T-helper 1 cell treated with Interleukin-12 subunit alpha and Interleukin-12 subunit beta and Interleukin-4 antibody, amounts not matched to agents 30 μg/mL and 1 μg/mL, for 36 hours (primary cell): ENCODE data around the gene CRAT.

ENCODE experiments used
- H3K27ac Mint-ChIP-seq: one replicate; pipeline ENCODE4 v1.8.0; 2021; ENCODE audit warnings: mild to moderate bottlenecking, mixed read lengths
- H3K27me3 Mint-ChIP-seq: one replicate; pipeline ENCODE4 v1.8.0; 2021; ENCODE audit warnings: low read depth, mixed read lengths
- H3K36me3 Mint-ChIP-seq: one replicate; pipeline ENCODE4 v1.8.0; 2021; ENCODE audit warnings: low read depth, mixed read lengths
- H3K4me1 Mint-ChIP-seq: one replicate; pipeline ENCODE4 v1.8.0; 2021; ENCODE audit warnings: low read depth, mixed read lengths
- H3K4me3 Mint-ChIP-seq: one replicate; pipeline ENCODE4 v1.8.0; 2021; ENCODE audit warnings: mild to moderate bottlenecking, moderate library complexity, mixed read lengths
- H3K9me3 Mint-ChIP-seq: one replicate; pipeline ENCODE4 v1.8.0; 2021; ENCODE audit warnings: mixed read lengths

Gene CRAT

GRCh38 chr9:129095170-129095667 lies 15.4 kb downstream of the CRAT start:
- H3K4me1 Mint-ChIP-seq: no peaks in the 10 kb centered on the region
- H3K4me3 Mint-ChIP-seq: no peak overlapping the region
- H3K27ac Mint-ChIP-seq: no peak overlapping the region
- H3K36me3 Mint-ChIP-seq: no peaks in the 10 kb centered on the region
- H3K27me3 Mint-ChIP-seq: no peaks in the 10 kb centered on the region
- no peaks in the 10 kb centered on the region for H3K9me3 Mint-ChIP-seq

GRCh38 chr9:129094387-129095169 lies 16.0 kb downstream of the CRAT start:
- no peak overlapping the region for H3K4me3 Mint-ChIP-seq
- H3K27ac Mint-ChIP-seq: no peak overlapping the region
- no peaks in the 10 kb centered on the region for H3K9me3 Mint-ChIP-seq
- no peaks in the 10 kb centered on the region for H3K36me3 Mint-ChIP-seq
- no peaks in the 10 kb centered on the region for H3K27me3 Mint-ChIP-seq
- H3K4me1 Mint-ChIP-seq: no peaks in the 10 kb centered on the region

GRCh38 chr9:129093602-129094386 lies 16.8 kb downstream of the CRAT start:
- H3K27me3 Mint-ChIP-seq: no peaks in the 10 kb centered on the region
- no peaks in the 10 kb centered on the region for H3K36me3 Mint-ChIP-seq
- H3K27ac Mint-ChIP-seq: no peak overlapping the region
- H3K4me3 Mint-ChIP-seq: no peak overlapping the region
- no peaks in the 10 kb centered on the region for H3K4me1 Mint-ChIP-seq
- no peaks in the 10 kb centered on the region for H3K9me3 Mint-ChIP-seq

- peaks cover 1% of the 10 kb centered on the region for H3K36me3 Mint-ChIP-seq
- no peaks in the 10 kb centered on the region for H3K27me3 Mint-ChIP-seq
- no peak overlapping the region for H3K4me3 Mint-ChIP-seq
- no peaks in the 10 kb centered on the region for H3K4me1 Mint-ChIP-seq
- H3K27ac Mint-ChIP-seq: no peak overlapping the region
- no peaks in the 10 kb centered on the region for H3K9me3 Mint-ChIP-seq
These were observed 21.3 kb downstream of the CRAT start for GRCh38 chr9:129089246-129089645.

GRCh38 chr9:129084087-129084486 lies 26.5 kb downstream of the CRAT start:
- H3K4me1 Mint-ChIP-seq: peaks cover 25% of the 10 kb centered on the region
- H3K27me3 Mint-ChIP-seq: no peaks in the 10 kb centered on the region
- no peak overlapping the region for H3K27ac Mint-ChIP-seq
- peaks cover 4% of the 10 kb centered on the region for H3K36me3 Mint-ChIP-seq
- H3K9me3 Mint-ChIP-seq: no peaks in the 10 kb centered on the region
- no peak overlapping the region for H3K4me3 Mint-ChIP-seq

GRCh38 chr9:129081388-129081904 lies 29.1 kb downstream of the CRAT start:
- H3K27me3 Mint-ChIP-seq: no peaks in the 10 kb centered on the region
- H3K36me3 Mint-ChIP-seq: peaks cover 4% of the 10 kb centered on the region
- H3K9me3 Mint-ChIP-seq: no peaks in the 10 kb centered on the region

GRCh38 chr9:129080601-129081387 lies 29.8 kb downstream of the CRAT start, which contains the start of gene DOLPP1:
Gene DOLPP1 (plus strand): TSS chr9:129081111. CDS start chr9:129081132, 21 bp downstream.
- Mint-ChIP-seq H3K36me3 (peaks cover 4% of the 10 kb centered on the region), H3K4me1 (peaks cover 27% of the 10 kb centered on the region), H3K4me3 (peak within 1 kb of the TSS; percentile 88), H3K9me3 (no peaks in the 10 kb centered on the region), H3K27ac (peak within 1 kb of the TSS; percentile 72), H3K27me3 (no peaks in the 10 kb centered on the region)

More at GRCh38 chr9:129081388-129081904, 29.1 kb downstream of the CRAT start:
- H3K4me1 Mint-ChIP-seq: peaks cover 27% of the 10 kb centered on the region
- peak overlapping the region; percentile 88 for H3K4me3 Mint-ChIP-seq
- peak overlapping the region; percentile 62 for H3K27ac Mint-ChIP-seq

GRCh38 chr9:129080298-129080600 lies 30.3 kb downstream of the CRAT start:
- Mint-ChIP-seq H3K36me3 (peaks cover 4% of the 10 kb centered on the region), H3K9me3 (no peaks in the 10 kb centered on the region), H3K4me1 (peaks cover 27% of the 10 kb centered on the region), H3K27me3 (no peaks in the 10 kb centered on the region), H3K4me3 (peak overlapping the region; percentile 88), H3K27ac (no peak overlapping the region)

- H3K4me3 Mint-ChIP-seq: peak overlapping the region; percentile 88
- no peaks in the 10 kb centered on the region for H3K27me3 Mint-ChIP-seq
- no peaks in the 10 kb centered on the region for H3K9me3 Mint-ChIP-seq
- H3K4me1 Mint-ChIP-seq: peaks cover 27% of the 10 kb centered on the region
- no peak overlapping the region for H3K27ac Mint-ChIP-seq
- H3K36me3 Mint-ChIP-seq: peaks cover 3% of the 10 kb centered on the region
These were observed 30.8 kb downstream of the CRAT start for GRCh38 chr9:129079829-129080228.

- no peaks in the 10 kb centered on the region for H3K9me3 Mint-ChIP-seq
- H3K4me3 Mint-ChIP-seq: peak overlapping the region; percentile 58
- H3K36me3 Mint-ChIP-seq: peaks cover 3% of the 10 kb centered on the region
- H3K27ac Mint-ChIP-seq: peak overlapping the region; percentile 15
- H3K27me3 Mint-ChIP-seq: no peaks in the 10 kb centered on the region
- H3K4me1 Mint-ChIP-seq: peaks cover 27% of the 10 kb centered on the region
These were observed 31.7 kb downstream of the CRAT start for GRCh38 chr9:129078691-129079503.

GRCh38 chr9:129077236-129077635 lies 33.4 kb downstream of the CRAT start:
- Mint-ChIP-seq H3K4me3 (no peak overlapping the region), H3K4me1 (peaks cover 26% of the 10 kb centered on the region)

GRCh38 chr9:129076640-129077037 lies 34.0 kb downstream of the CRAT start:
- Mint-ChIP-seq H3K9me3 (no peaks in the 10 kb centered on the region), H3K36me3 (peaks cover 2% of the 10 kb centered on the region), H3K27ac (no peak overlapping the region), H3K4me3 (no peak overlapping the region), H3K4me1 (peaks cover 23% of the 10 kb centered on the region), H3K27me3 (no peaks in the 10 kb centered on the region)

More at GRCh38 chr9:129077236-129077635, 33.4 kb downstream of the CRAT start:
- Mint-ChIP-seq H3K27me3 (no peaks in the 10 kb centered on the region), H3K36me3 (no peaks in the 10 kb centered on the region), H3K9me3 (no peaks in the 10 kb centered on the region), H3K27ac (no peak overlapping the region)

GRCh38 chr9:129075996-129076639 lies 34.5 kb downstream of the CRAT start:
- Mint-ChIP-seq H3K9me3 (no peaks in the 10 kb centered on the region), H3K27me3 (no peaks in the 10 kb centered on the region), H3K36me3 (peaks cover 2% of the 10 kb centered on the region), H3K4me3 (no peak overlapping the region), H3K4me1 (peaks cover 22% of the 10 kb centered on the region), H3K27ac (no peak overlapping the region)
